ENCODE data around the gene SPEM3. TPM values are rescaled to one million over a fixed set of nuclear protein-coding genes. Genes with fewer than 3 reads are reported as not detected.
A peak's percentile ranks its signal among the peaks of the same experiment; 100 is the strongest.

Gene SPEM3
- total and polyA plus RNA-seq, 2 of the 4 experiments (the other 2 are of a cell fraction), result not detected

GRCh38 chr17:7409716-7410115, 18.9 kb upstream of the SPEM3 start:
- ATAC-seq (ENCODE audit: low read depth) (no peak), DNase-seq (no peak)
- intact Hi-C loops (cut with micrococcal nuclease) (no loop called here), in situ Hi-C loops (cut with MboI; ENCODE audit: low sequenced_read_pairs) (no loop called here), dilution Hi-C loops (cut with HindIII; ENCODE audit: low sequenced_read_pairs, unreplicated experiment) (no loop called here)
- H3K23ac ChIP-seq (ENCODE audit: low read depth, low read length), result no peak overlapping the region
- no peak overlapping the region for H3K4me3 ChIP-seq (ENCODE audit: insufficient read depth, low read depth, low read length)
- WGBS, 2 experiments (ENCODE audit: extremely low coverage in 2 of 2, insufficient read length in 1 of 2), result 98% methylated on average over 5 of the region's 6 CpGs; no CpG with 5 or more reads in 1 of the 2 experiments
- no peak overlapping the region for H2BK20ac ChIP-seq (ENCODE audit: low read depth, low read length)
- H2BK5ac ChIP-seq (ENCODE audit: low read depth, low read length, poor library complexity, severe bottlenecking), result no peak overlapping the region
- no peaks in the 10 kb centered on the region for H3K9me3 ChIP-seq (ENCODE audit: control insufficient read depth, insufficient read depth, low read length)
- peaks cover 29% of the 10 kb centered on the region for H3K36me3 ChIP-seq (ENCODE audit: control insufficient read depth, insufficient read depth, low read length)
- no peak for TF ChIP-seq MXI1 (IDR thresholded peaks at IDR 0.05; ENCODE audit: borderline replicate concordance, low read depth, low read length)
- TF ChIP-seq CEBPB (IDR thresholded peaks at IDR 0.05; ENCODE audit: low read depth, low read length), result no peak
- no peak overlapping the region for H2AK5ac ChIP-seq (ENCODE audit: low read depth, low read length)
- H4K91ac ChIP-seq (ENCODE audit: insufficient read depth, low read depth, low read length), result no peak overlapping the region
- H3K9ac ChIP-seq (ENCODE audit: low read depth, low read length), result no peak overlapping the region
- BruUV-seq (replicated peaks), result no TSS peak
- H3K4me1 ChIP-seq (ENCODE audit: control insufficient read depth, insufficient read depth, low read length), result peaks cover 8% of the 10 kb centered on the region
- H2AK9ac ChIP-seq (replicated peaks; ENCODE audit: low read depth, low read length, poor library complexity), result peak overlapping the region; percentile 85
- peaks cover 4% of the 10 kb centered on the region; the same call in 1 of the 2 replicates for H3K9me1 ChIP-seq (ENCODE audit: insufficient read depth, low read length)
- H3K18ac ChIP-seq (ENCODE audit: low read depth, low read length), result no peak overlapping the region
- no peaks in the 10 kb centered on the region for H3K27me3 ChIP-seq (ENCODE audit: control insufficient read depth, insufficient read depth, low read length)
- no peak overlapping the region for H3K56ac ChIP-seq (ENCODE audit: extremely low read depth, insufficient read depth, low read length)
- no peak overlapping the region for H3K4ac ChIP-seq (ENCODE audit: low read depth, low read length)
- no peak overlapping the region for H2BK15ac ChIP-seq (ENCODE audit: low read depth, low read length)
- peaks cover 7% of the 10 kb centered on the region for H4K20me1 ChIP-seq (ENCODE audit: insufficient read depth, low read length)
- no peak overlapping the region for H3K4me2 ChIP-seq (ENCODE audit: low read depth, low read length)
- no peak overlapping the region for H3K14ac ChIP-seq (replicated peaks; ENCODE audit: low read depth, low read length)
- H4K5ac ChIP-seq (ENCODE audit: low read depth, low read length), result no peak overlapping the region
- no peak overlapping the region for H4K8ac ChIP-seq (ENCODE audit: low read depth in 2 of 2, low read length in 2 of 2)
- no peak overlapping the region for H3K27ac ChIP-seq (ENCODE audit: insufficient read depth, low read length)
- H2BK120ac ChIP-seq (ENCODE audit: low read depth, low read length), result no peak overlapping the region
- ChIA-PET CTCF (no interaction called here), POLR2A (ENCODE audit: unreplicated experiment) (no interaction called here)
- peaks cover 0 to 33% of the 10 kb centered on the region in 2 experiments; a peak in 3 of 4 replicates for H3K79me1 ChIP-seq (ENCODE audit: low read depth in 1 of 2, low read length in 2 of 2)
- no peak overlapping the region for H2AFZ ChIP-seq (replicated peaks; ENCODE audit: low read length, poor library complexity)
